HepG2 (cell line): ENCODE data around the gene IRGQ. TPM values are rescaled to one million over a fixed set of nuclear protein-coding genes. Genes with fewer than 3 reads are reported as not detected.

Source experiments
- CBX1 ChIP-seq: IDR thresholded peaks from one replicate; pipeline ENCODE4 v1.6.1; 2016; ENCODE audit warnings: antibody characterized with exemption, low read depth
- CCDC6 ChIP-seq: sonication (generic); formaldehyde crosslinking; IDR thresholded peaks from 2 replicates; pipeline ENCODE4 v1.8.1; 2022; ENCODE audit warnings: mild to moderate bottlenecking, missing genetic modification reagents, moderate library complexity
- EEA1 ChIP-seq: sonication (generic); formaldehyde crosslinking; IDR thresholded peaks from 2 replicates; pipeline ENCODE4 v1.5.1; 2020; ENCODE audit warnings: mild to moderate bottlenecking, missing genetic modification reagents, borderline replicate concordance
- EED ChIP-seq: sonication (generic); formaldehyde crosslinking; IDR thresholded peaks from 2 replicates; pipeline ENCODE4 v1.5.0; 2020; ENCODE audit warnings: mild to moderate bottlenecking, missing genetic modification reagents
- GABPB1 ChIP-seq: IDR thresholded peaks from 2 replicates; pipeline ENCODE4 v1.6.1; 2016; ENCODE audit warnings: mild to moderate bottlenecking, missing genetic modification reagents, moderate library complexity, missing compliant biosample characterization
- GTF3A ChIP-seq: sonication (generic); formaldehyde crosslinking; conservative IDR thresholded peaks from 2 replicates; pipeline ENCODE4 v1.4.0; 2020; ENCODE audit warnings: mild to moderate bottlenecking, missing genetic modification reagents
- HOXA5 ChIP-seq: sonication (generic); formaldehyde crosslinking; IDR thresholded peaks from 2 replicates; pipeline ENCODE4 v1.4.0; 2020; ENCODE audit warnings: missing genetic modification reagents
- MTERF4 ChIP-seq: sonication (generic); formaldehyde crosslinking; IDR thresholded peaks from 2 replicates; pipeline ENCODE4 v1.8.0; 2023; ENCODE audit warnings: mild to moderate bottlenecking, missing genetic modification reagents
- NFAT5 ChIP-seq: sonication (generic); formaldehyde crosslinking; IDR thresholded peaks from 2 replicates; pipeline ENCODE4 v1.4.0; 2020; ENCODE audit warnings: missing genetic modification reagents
- NFATC3 ChIP-seq: sonication (generic); formaldehyde crosslinking; IDR thresholded peaks from 2 replicates; pipeline ENCODE4 v1.5.1; 2020; ENCODE audit warnings: mild to moderate bottlenecking, missing genetic modification reagents
- NFE2L2 ChIP-seq: fragments of 150-350 bp; IDR thresholded peaks from 2 replicates; pipeline ENCODE4 v1.6.1; 2014; ENCODE audit warnings: low read length
- NFKB2 ChIP-seq: sonication (generic); formaldehyde crosslinking; IDR thresholded peaks from 2 replicates; pipeline ENCODE4 v1.4.0; 2020; ENCODE audit warnings: missing genetic modification reagents, borderline replicate concordance
- NRL ChIP-seq: sonication (generic); formaldehyde crosslinking; IDR thresholded peaks from 2 replicates; pipeline ENCODE4 v1.5.0; 2020; ENCODE audit warnings: missing genetic modification reagents, mild to moderate bottlenecking, moderate library complexity, borderline replicate concordance
- PHF8 ChIP-seq: sonication (generic); formaldehyde crosslinking; IDR thresholded peaks from 2 replicates; pipeline ENCODE4 v1.5.0; 2020; ENCODE audit warnings: missing genetic modification reagents
- PLRG1 ChIP-seq: fragments of 450-650 bp; conservative IDR thresholded peaks from 2 replicates; pipeline ENCODE4 v1.6.1; 2016
- RFX3 ChIP-seq: IDR thresholded peaks from 2 replicates; pipeline ENCODE4 v1.6.1; 2016; ENCODE audit warnings: missing biosample characterization, missing genetic modification reagents
- SMYD3 ChIP-seq: sonication (generic); formaldehyde crosslinking; IDR thresholded peaks from 2 replicates; pipeline ENCODE4 v1.8.1; 2023; ENCODE audit warnings: mild to moderate bottlenecking, missing genetic modification reagents
- SOX6 ChIP-seq, 2 experiments: fragments of 450-650 bp in 1 of 2; sonication (generic) in 1 of 2; formaldehyde crosslinking in 1 of 2; IDR thresholded peaks; 2 replicates each; pipeline versions ENCODE4 v1.4.0 to v1.6.1; 2017 to 2020; ENCODE audit warnings: antibody characterized with exemption in 1 of 2, mild to moderate bottlenecking in 1 of 2, missing genetic modification reagents in 1 of 2
- ZBTB2 ChIP-seq: sonication (generic); formaldehyde crosslinking; IDR thresholded peaks from 2 replicates; pipeline ENCODE4 v1.8.0; 2022; ENCODE audit warnings: low read depth, missing genetic modification reagents
- ZNF34 ChIP-seq: sonication (generic); formaldehyde crosslinking; IDR thresholded peaks from 2 replicates; pipeline ENCODE4 v1.4.0; 2020; ENCODE audit warnings: mild to moderate bottlenecking, missing genetic modification reagents, borderline replicate concordance
- ZNF543 ChIP-seq: sonication (generic); formaldehyde crosslinking; IDR thresholded peaks from 2 replicates; pipeline ENCODE4 v1.4.0; 2020; ENCODE audit warnings: mild to moderate bottlenecking, missing genetic modification reagents
- ZNF737 ChIP-seq: sonication (generic); formaldehyde crosslinking; IDR thresholded peaks from 2 replicates; pipeline ENCODE4 v1.5.0; 2020; ENCODE audit warnings: missing genetic modification reagents, mild to moderate bottlenecking, borderline replicate concordance
- ZNF891 ChIP-seq: sonication (generic); formaldehyde crosslinking; IDR thresholded peaks from 2 replicates; pipeline ENCODE4 v1.5.0; 2020; ENCODE audit warnings: mild to moderate bottlenecking, missing genetic modification reagents
- polyA plus RNA-seq, 8 experiments: library from polyadenylated mRNA; depleted of rRNA in 3 of 8; stranded (reverse) in 7 of 8; unstranded in 1 of 8; fragments of >200 nt; fragmentation: Illumina TruSeq in 4 of 8; extraction: Trizol in 4 of 8; gene quantifications; 2 replicates each; pipeline versions ENCODE4 v1.2.1 to v1.2.3, GENCODE V29; 2011 to 2016; ENCODE audit warnings: low read depth in 4 of 8, missing spikeins in 1 of 8, mixed read lengths in 1 of 8; ENCODE audit not compliant: insufficient read depth in 1 of 8
- total RNA-seq, 5 experiments: library from RNA; depleted of rRNA; stranded (reverse); fragments of >200 nt; fragmentation: Illumina TruSeq; extraction: Trizol; gene quantifications; 2 replicates each; pipeline ENCODE4 v1.2.3, GENCODE V29; 2016; ENCODE audit warnings: low read depth in 1 of 5

Gene IRGQ
- total and polyA plus RNA-seq, 2 of the 13 experiments (the other 11 are each of a cell fraction or from before 2014, with no cell fraction given) = 11.6 to 12.4 TPM

- TF ChIP-seq MTERF4 (CRISPR knock-in tag) = 0 out of 2 replicates have a peak, but pooled peaks have one; percentile 31
- 0 out of 2 replicates have a peak, but pooled peaks have one; percentile 46 for TF ChIP-seq ZBTB2 (CRISPR knock-in tag)
- TF ChIP-seq NFE2L2 = no peak
- no peak for TF ChIP-seq HOXA5 (CRISPR knock-in tag)
- TF ChIP-seq CCDC6 (CRISPR knock-in tag) = no peak
- no peak for TF ChIP-seq SMYD3 (CRISPR knock-in tag)
- TF ChIP-seq NRL (CRISPR knock-in tag) = peak; percentile 81
- no peak for TF ChIP-seq ZNF34
- TF ChIP-seq ZNF737 (CRISPR knock-in tag) = no peak
- TF ChIP-seq PHF8 (CRISPR knock-in tag) = 0 out of 2 replicates have a peak, but pooled peaks have one; percentile 17
- TF ChIP-seq GABPB1 (CRISPR knock-in tag) = peak; percentile 42; the same call in 1 of the 2 replicates
- TF ChIP-seq ZNF891 = peak; percentile 63; the same call in 1 of the 2 replicates
- TF ChIP-seq NFAT5 (CRISPR knock-in tag) = no peak
- peak; percentile 16 for TF ChIP-seq CBX1
- no peak for TF ChIP-seq NFATC3 (CRISPR knock-in tag)
- peak; percentile 44; the same call in 1 of the 2 replicates for TF ChIP-seq EED (CRISPR knock-in tag)
- no peak for TF ChIP-seq ZNF543 (CRISPR knock-in tag)
- TF ChIP-seq NFKB2 = peak; percentile 37; the same call in 1 of the 2 replicates
- no peak for TF ChIP-seq SOX6 (IDR thresholded peaks at IDR 0.05)
- 0 out of 2 replicates have a peak, but pooled peaks have one; percentile 16 for TF ChIP-seq SOX6 (CRISPR knock-in tag; IDR thresholded peaks at IDR 0.05)
- TF ChIP-seq RFX3 (CRISPR knock-in tag) = no peak
- TF ChIP-seq GTF3A (CRISPR knock-in tag) = no peak
- TF ChIP-seq EEA1 (CRISPR knock-in tag) = peak; percentile 95
- no peak for TF ChIP-seq PLRG1
These were observed 43.8 kb upstream of the IRGQ start, which contains the start of gene CADM4 (continued) for GRCh38 chr19:43639519-43640423.
